GM12865 (cell line): ENCODE results near the gene C22orf42.
"Not testable (repeated sequence)": the region's sequence is repeated elsewhere in the genome, so short reads cannot be mapped to it uniquely, and the experiment has no call there.

ENCODE experiments used
- DNase-seq: peaks from one replicate; pipeline ENCODE4 v3.0.0; 2010; ENCODE audit warnings: low read depth
- H3K4me3 ChIP-seq: 2 replicates; pipeline ENCODE4 v1.5.1; 2011; ENCODE audit warnings: mild to moderate bottlenecking, low read depth, low read length, control low read depth
- CTCF ChIP-seq: IDR thresholded peaks from 2 replicates; pipeline ENCODE4 v1.5.1; 2011; ENCODE audit warnings: low read length, control low read depth, low read depth, inconsistent platforms; ENCODE audit not compliant: insufficient read depth; ENCODE audit errors: missing control alignments

Gene C22orf42

GRCh38 chr22:32144496-32145274 lies 14.4 kb downstream of the C22orf42 start:
- no peak for TF ChIP-seq CTCF
- no peak overlapping the region for H3K4me3 ChIP-seq
- DNase-seq: no peak

- TF ChIP-seq CTCF: no peak
- H3K4me3 ChIP-seq: no peak overlapping the region
- DNase-seq: no peak
Observed at GRCh38 chr22:32142600-32142999, 16.5 kb downstream of the C22orf42 start.

GRCh38 chr22:32140688-32141087 lies 18.4 kb downstream of the C22orf42 start:
- not testable (repeated sequence) for DNase-seq, H3K4me3 ChIP-seq
- peak; percentile 30 for TF ChIP-seq CTCF

- not testable (repeated sequence) for DNase-seq, H3K4me3 ChIP-seq
Observed at GRCh38 chr22:32138576-32138975, 20.5 kb downstream of the C22orf42 start.

- peak overlapping the region; percentile 42 for H3K4me3 ChIP-seq
- DNase-seq: peak; percentile 68
Observed at GRCh38 chr22:32137731-32138324, 21.3 kb downstream of the C22orf42 start.

GRCh38 chr22:32136881-32137280 lies 22.2 kb downstream of the C22orf42 start:
- H3K4me3 ChIP-seq, DNase-seq: not testable (repeated sequence)

GRCh38 chr22:32135958-32136357 lies 23.1 kb downstream of the C22orf42 start:
- not testable (repeated sequence) for DNase-seq

GRCh38 chr22:32134796-32135195 lies 24.3 kb downstream of the C22orf42 start:
- DNase-seq, H3K4me3 ChIP-seq: not testable (repeated sequence)

More at GRCh38 chr22:32135958-32136357, 23.1 kb downstream of the C22orf42 start:
- H3K4me3 ChIP-seq: not testable (repeated sequence)

- no peak for DNase-seq
- no peak overlapping the region for H3K4me3 ChIP-seq
- TF ChIP-seq CTCF: no peak
Observed at GRCh38 chr22:32132783-32133182, 26.3 kb downstream of the C22orf42 start.

- DNase-seq: no peak
- TF ChIP-seq CTCF: no peak
- H3K4me3 ChIP-seq: no peak overlapping the region
Observed at GRCh38 chr22:32132126-32132525, 27.0 kb downstream of the C22orf42 start.
